LNCAP (cell line): ENCODE data around the gene LKAAEAR1.

Experiments
- TF ChIP-seq, protein P1 (sequence below): fragments of 450-650 bp; IDR thresholded peaks from 2 replicates; pipeline ENCODE4 v1.5.1; 2017; ENCODE audit warnings: mild to moderate bottlenecking

Gene LKAAEAR1

DNA sequence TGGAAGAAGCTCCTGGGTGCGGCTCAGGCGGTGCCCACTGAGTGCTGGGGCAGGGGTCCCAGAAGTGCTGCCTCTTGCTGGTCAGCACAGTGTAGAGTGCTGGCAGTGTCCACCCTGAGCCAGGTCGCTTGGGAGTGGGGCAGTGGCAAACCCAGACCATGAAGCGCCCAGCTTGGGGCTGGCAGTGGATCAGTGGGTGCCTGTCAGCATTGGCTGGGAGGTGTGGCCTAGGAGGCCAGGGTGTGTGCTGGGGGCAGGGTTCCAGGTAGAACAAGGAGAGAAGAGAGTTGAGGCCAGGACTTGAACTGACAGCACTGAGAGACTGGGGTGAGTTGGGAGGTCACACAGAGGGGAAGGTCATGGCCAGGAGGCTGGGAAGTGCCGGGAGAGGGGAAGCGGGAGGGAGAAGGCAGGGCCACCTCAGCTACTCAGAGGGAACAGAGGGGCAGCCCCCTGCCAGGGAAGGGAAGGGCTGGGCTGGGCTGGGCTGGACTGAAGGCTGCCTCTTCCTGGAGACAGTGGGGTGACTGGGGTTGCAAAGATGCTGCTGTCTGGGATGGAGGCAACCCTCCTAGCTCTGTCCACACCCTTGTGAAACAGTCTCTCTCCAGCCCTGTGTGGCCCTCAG lies 17.1 kb downstream of the LKAAEAR1 start:
- TF ChIP-seq, protein P1, sequence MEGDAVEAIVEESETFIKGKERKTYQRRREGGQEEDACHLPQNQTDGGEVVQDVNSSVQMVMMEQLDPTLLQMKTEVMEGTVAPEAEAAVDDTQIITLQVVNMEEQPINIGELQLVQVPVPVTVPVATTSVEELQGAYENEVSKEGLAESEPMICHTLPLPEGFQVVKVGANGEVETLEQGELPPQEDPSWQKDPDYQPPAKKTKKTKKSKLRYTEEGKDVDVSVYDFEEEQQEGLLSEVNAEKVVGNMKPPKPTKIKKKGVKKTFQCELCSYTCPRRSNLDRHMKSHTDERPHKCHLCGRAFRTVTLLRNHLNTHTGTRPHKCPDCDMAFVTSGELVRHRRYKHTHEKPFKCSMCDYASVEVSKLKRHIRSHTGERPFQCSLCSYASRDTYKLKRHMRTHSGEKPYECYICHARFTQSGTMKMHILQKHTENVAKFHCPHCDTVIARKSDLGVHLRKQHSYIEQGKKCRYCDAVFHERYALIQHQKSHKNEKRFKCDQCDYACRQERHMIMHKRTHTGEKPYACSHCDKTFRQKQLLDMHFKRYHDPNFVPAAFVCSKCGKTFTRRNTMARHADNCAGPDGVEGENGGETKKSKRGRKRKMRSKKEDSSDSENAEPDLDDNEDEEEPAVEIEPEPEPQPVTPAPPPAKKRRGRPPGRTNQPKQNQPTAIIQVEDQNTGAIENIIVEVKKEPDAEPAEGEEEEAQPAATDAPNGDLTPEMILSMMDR, result no peak

DNA sequence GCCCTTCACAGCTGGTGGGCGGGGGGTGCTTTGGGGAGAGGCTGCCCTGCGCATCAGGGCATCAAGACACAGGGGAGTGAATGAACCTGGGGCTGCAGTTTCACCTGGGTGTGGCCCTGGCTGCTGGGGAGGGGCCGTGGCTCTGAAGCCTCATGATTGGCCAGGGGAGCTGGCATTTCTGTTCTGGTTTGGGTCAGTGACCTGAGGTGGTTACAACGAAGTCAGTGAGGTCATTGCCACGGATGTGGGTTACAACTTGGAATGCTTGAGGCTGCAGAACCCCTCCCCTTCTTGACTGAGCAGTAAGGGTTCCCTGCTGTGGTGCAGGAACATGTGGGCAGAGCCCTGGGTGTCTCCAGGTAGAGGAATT lies 18.2 kb downstream of the LKAAEAR1 start:
- TF ChIP-seq, protein P1, result no peak

DNA sequence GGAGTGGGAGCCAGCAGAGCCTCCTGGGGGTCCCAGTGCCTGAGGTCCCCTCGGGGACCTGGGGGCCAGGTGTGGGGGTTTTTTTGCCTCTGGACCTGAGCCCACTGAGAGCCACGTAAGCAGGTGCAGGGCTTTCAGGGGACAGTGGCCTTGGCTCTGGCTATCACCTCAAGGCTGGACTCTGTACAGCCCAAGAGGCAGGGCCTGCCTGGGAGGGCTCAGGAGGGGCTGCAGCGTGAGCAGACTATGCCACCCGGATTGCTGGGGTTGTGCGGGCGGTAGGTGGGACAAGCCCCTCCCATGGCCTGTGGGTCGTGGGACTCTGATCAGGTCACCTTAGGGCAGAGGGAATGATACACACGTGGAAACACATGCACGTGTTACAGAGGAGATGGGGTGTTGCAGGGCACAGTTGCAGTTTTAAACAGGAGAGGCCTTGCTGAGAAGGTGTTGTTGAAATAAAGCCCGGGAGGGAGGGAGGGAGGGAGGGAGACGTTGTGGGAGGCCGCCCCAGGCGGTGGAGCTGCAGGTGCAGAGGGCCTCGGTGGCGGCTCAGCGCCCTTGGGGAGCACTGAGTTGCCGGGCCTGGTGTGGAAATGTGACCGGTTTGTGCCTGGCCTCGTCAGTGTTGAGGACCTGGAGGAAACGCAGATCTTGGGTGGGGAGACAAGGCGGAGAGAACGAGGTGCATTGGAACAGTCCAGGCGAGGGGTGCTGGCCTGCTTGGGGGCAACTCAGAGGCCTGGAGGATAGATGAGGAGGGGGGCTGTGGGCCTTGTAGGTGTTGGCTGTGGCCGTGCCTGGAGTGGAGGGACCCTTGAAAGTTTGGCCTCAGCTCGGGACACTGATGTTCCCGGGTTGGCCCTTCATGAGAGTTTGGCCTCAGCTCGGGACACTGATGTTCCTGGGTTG lies 18.9 kb downstream of the LKAAEAR1 start:
- TF ChIP-seq, protein P1, result no peak

DNA sequence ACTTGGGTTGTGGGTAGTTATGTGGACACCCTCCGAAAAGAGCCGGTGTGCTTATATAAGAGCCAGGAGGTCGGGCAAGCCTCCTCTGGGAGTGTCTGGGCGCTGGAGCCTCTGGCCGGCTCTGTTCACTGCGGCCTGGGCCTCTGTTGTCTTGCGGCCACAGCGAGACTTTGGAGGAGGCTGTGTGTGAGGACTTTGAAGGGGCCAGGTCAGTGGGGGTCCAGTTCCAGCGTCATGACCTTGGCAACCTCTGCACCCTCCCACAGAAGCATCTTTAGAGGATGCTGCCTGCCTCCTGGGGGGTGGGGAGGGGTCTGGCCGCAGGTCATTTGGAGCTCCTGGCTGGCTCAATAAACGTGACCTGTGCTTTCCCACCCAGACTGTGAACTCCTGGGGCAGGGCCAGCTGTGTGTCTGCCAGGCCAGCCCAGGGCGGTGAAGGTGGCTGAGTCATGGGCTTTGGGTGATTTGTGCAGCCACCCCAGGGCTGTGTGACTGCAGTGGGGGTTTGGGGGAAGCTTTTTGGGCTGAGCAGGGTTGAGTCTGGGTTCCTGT lies 20.0 kb downstream of the LKAAEAR1 start:
- TF ChIP-seq, protein P1, result no peak

DNA sequence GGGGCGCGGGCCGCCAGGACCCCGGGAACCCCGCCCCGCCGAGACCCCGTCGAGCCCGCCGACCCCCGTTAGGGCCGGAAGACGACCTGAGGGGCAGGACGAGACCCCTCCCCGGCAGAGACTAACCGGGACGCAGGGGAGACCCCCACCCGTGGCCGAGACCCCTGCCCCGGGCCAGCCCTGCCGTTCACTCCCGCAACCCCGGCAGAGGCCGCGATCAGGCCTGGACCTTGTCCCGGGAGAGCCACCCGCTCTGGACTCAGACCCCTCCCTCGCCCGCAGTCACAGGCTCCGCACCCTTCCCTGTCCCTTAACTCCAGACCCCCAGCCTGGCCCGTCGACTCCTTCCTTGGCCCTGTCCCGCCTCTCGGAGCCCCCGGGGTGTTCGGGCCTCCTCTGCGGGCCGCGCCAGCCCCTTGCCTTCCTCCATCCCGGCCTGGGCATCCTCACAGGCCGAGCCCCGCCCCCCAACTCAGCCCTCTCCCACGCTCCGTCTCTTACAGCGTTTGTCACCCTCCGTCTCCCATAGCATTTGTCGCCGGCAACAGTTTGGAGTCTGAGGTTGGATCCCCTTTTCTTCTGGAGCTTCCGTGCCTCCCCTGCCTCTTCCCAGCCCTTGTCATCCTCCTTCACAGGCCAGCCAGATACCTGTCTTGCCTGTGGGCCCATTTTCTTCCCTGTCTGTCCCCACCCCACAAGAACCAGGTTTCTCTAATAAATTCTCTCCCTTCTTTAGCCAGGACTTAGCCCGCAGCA lies 20.6 kb downstream of the LKAAEAR1 start:
- TF ChIP-seq, protein P1, result no peak

DNA sequence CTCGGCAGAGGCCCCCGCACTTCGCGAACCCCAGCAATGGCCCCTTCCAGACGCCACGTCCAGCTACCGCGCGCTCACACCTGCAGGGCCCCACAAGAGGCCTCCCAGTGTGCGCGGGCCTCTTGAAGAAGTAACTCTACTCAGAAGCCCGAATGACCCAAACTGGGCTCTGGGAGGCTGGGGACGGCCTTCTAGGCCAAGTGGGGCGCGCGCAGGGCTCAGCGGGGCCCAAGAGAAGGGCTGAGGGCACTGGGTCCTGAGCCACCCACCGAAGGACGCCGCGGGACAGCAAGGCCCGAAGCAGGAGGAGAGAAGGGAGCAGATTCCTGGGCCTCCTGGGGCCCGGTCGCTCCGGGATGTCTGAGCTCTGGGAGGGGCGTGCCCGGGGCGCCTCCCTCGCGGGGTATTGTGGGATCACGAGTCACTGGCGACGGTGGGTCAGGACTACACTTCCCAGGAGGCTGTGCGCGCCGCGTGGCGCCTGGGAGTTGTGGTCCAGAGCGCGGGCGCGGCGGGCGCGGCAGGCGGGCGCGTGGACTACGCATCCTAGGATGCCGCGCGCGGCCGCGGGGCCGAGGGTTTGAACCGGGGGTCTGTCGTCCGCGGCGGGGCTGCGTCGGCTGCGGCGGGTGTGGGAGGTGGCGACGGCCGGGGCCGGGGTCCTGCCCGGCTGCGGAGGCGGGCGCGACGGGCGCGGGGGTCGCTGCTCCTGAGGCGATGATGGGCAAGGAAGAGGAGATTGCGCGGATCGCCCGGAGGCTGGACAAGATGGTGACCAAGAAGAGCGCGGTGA lies 21.4 kb downstream of the LKAAEAR1 start, which contains the start of gene TCEA2:
Gene TCEA2, plus strand, starts transcription at position 603 of the 793 bp plus-strand sequence. Its CDS starts 115 bp downstream, at position 718.
- TF ChIP-seq, protein P1, result no peak
